ENCODE results near the gene KIAA0825.
"Not testable (repeated sequence)": the region's sequence is repeated elsewhere in the genome, so short reads cannot be mapped to it uniquely, and the experiment has no call there.

KIAA0825 gene

DNA sequence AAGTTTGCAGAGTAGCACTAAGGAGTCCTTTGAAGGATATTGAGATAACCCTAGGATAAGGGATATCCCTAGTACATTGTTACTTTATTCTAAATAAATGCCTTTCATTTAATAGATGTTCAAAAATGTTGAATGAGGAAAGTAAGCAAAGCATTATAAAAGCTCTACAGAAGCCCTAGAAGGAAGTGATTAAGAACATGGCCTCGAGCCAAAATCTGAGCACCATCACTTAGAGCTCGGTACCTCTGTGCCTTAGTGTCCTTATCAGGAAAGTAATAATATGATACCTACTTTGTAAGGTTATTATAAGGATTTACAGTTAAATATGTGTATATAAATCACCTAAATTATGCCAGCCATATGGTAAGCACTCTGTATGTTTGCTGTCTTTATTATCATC lies 242.6 kb downstream of the KIAA0825 start:
- peak; percentile 4 for DNase-seq (ENCODE audit: low spot score)

DNA sequence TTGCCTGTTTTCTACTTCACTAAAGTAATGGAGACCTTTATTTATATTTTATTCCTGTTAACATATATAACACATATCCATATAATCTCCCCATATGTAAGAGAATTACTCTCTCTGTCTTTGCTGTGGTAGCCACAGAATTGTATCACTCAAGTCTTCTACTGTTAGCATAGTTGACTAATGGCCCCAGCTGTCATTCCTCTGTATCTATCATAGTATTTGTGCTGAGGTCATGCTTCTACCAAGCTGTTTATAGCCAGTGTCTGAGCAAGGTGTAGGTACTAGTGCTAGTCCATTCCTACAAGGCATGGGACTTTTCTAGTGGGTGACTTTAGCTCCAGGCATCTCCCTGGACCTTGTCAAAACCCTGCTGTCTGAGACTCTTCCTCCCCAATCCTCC lies 244.1 kb downstream of the KIAA0825 start:
- DNase-seq (ENCODE audit: low spot score) = no peak

DNA sequence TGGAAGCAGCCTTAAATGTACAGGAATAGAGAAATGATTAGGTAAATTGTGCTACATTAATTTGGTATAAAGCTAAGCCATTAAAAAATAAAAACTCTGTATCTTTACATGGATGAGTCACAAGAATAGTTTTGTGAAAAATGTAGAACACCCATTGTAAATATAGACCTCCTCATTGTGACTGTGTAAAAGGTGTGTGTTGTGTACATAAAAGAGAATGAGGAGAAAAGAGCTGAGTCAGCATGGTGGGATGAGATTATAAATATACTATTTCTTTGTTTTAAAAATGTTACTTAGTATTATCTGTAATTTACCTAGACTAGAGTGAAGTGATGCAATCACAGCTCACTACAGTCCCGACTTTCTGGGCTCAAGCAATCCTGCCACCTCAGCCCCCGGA lies 250.5 kb downstream of the KIAA0825 start:
- no peak for DNase-seq (ENCODE audit: low spot score)

DNA sequence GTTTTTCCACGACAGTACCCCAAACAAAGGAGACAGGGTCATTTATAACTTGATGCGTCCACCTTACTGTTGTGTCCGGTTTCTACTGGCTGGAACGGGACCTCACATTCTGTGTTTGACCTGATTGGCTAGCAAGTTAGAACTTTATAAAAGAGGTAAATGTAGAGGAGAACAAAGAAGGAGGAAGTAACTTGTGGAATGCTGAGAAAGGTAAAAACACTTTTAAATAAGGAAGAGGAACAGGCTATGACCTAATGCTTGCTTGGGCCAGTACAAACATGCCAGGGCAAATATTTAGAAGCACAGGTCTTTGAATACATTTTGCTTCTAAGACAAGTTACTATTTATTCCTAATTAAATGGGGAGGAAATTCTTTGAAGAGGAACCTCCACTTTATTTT lies 251.6 kb downstream of the KIAA0825 start:
- no peak for DNase-seq (ENCODE audit: low spot score)

DNA sequence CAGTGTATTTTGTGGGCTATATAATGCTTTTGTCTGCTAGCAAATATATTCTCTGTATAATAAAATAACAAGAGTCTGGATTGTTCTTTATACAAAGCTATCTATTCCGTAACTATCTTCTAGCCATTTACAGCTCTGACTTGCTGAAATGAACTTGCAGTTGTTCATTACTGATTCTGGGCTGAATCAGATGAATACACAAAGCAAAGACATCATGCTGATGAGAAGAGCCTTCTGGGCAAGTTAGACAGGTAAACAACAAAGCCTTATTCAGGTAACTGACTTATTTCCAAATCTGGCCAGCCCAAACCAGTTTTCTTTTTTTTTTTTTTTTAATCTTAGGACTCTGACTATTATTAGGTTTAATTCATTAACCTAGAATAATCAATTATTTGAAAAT lies 255.5 kb downstream of the KIAA0825 start:
- no peak for DNase-seq (ENCODE audit: low spot score)

DNA sequence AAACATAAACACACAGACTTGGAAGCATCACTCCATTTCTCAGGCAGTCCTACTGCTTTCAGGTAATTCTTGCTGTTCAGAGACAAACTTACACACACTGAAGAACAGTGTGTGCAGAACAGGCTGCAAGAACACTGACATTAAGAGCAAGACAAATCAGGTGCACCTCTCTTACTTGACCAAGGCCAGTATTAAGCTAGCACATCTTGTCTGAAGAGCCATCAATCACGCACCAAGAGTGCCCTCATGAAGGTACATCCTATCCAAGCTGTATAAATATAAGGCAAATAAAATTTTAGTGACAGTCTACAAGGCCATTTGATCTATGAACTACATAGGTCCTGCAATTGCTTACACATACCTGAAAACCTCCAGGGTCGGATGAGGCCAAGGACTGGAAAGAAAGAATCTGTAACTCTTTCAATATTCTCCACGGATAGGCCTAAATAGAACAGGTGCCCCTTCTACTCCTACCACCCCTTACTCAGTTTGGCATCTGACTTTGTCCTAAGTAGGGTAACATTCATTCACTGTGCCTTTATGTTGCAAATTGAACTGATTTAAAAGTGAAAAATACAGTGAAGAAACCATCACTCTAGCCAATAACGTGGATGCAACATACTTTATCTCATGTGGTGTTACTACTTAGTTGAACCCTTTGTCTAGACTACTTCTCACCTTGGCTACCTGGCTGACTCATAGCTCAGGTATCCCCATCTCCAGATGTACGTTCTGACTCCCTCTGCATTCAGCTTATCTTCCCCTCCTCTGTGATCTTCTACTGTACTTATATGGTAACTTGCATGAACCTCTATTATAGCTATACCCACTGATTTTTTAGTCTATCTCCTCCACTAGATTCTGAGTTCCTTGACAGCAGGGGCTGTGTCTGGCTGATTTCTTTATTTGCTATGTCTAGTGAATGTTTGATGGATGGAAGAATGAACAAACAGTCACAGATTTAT lies 256.3 kb downstream of the KIAA0825 start:
- no peak for DNase-seq (ENCODE audit: low spot score)

DNA sequence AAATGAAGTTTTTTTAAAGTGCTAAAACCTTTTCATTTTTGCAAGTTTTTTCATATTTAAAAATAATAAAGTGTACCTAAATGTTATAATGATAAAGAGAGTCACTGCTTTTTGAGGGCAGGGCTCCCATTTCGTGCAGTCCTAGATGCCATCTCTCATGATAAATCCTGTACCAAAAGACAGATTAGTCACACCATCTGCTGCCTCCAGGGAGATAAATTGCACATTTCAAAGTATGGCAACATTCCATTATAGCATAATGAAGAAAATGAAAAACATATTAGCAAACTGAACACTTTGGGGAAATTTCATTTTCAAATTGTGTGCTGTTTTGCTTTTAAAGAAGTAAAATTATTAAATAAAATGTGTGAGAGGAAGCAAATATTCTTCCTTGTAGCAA lies 257.2 kb downstream of the KIAA0825 start:
- no peak for DNase-seq (ENCODE audit: low spot score)

DNA sequence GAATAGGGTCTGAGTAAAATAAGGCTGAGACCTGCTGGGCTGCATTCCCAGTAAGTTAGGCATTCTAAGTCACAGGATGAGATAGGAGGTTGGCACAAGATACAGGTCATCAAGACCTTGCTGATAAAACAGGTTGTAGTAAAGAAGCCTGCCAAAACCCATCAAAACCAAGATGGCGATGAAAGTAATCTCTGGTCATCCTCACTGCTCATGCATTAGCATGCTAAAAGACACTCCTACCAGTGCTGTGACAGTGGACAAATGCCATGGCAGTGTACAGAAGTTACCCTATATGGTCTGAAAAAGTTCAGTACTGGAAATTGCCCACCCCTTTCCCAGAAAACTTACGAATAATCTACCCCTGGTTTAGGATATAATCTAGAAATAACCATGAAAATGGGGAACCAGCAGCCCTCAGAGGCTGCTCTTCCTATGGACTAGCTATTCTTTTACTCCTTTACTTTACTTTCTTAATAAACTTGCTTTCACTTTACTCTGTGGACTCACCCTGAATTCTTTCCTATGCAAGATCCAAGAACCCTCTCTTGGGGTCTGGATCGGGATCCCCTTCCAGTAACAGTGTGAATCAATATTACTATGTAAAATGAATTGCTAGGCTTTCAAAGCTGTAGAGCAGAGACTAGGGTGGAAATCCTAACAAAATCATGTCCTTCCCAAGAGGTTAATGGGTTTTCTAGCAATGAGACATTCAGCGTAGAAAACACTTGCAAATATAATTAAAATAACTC lies 257.8 kb downstream of the KIAA0825 start:
- no peak for DNase-seq (ENCODE audit: low spot score)

DNA sequence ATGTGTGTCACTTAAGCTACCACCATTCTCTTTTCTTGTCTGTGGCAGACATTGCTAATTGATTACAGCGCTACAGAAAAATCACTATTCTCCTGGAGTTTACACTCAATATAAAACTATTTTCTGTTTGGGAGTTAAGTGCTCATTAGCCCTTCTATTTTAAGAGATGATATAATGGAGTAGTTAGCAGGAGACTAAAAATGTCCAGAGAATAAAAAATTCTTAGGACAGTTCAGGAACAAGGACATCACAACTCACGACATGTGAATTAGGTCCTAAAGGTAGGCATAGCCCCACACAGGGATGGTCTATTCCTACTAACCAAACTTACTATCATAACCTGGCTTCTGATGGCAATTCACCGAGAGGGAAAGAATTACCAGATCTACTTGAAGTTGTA lies 258.5 kb downstream of the KIAA0825 start:
- DNase-seq (ENCODE audit: low spot score) = no peak

DNA sequence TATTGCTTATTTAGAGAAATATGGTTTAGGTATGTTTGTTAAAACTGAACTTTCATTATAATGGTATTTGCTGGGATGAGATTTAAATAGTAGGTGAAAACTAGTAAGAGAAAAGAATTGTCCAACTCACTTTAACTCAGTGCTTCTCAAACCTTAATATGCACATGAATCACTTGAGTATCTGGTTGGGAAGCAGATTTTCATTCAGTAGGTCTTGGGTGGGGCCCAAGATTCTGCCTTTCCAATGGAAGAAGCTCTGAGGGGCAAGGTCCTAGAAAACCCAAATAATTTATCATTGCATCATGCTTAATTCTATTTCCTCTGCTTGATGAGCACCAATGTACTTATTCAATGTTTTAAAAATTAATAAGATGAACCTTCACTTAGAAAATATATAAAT lies 262.6 kb downstream of the KIAA0825 start:
- no peak for DNase-seq (ENCODE audit: low spot score)

DNA sequence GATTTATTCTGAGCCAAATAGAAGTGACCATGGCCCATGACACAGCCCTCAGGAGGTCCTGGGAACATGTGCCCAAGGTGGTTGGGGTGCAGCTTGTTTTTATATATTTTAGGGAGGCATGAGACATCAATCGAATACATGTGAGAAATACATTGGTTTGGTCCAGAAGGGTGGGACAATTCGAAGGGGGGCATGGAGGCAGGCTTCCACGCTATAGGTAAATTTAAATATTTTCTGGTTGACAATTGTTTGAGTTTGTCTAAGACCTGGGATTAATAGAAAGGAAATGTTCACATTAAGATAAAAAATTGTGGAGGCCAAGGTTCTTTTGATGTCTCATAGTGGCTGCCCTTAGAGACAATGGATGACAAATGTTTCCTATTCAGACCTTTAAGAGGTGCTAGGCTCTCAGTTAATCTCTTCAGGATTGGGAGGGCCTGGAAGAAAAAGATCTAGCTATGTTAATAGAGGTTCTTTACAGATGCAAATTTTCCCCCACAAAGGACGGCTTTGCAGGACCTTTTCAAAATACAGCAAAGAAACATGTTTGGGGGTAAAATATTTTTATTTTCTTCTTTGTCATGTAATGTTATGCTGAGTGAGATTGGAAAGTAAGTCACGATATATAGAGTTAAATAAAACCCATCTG lies 263.4 kb downstream of the KIAA0825 start:
- not testable (repeated sequence) for DNase-seq (ENCODE audit: low spot score)

DNA sequence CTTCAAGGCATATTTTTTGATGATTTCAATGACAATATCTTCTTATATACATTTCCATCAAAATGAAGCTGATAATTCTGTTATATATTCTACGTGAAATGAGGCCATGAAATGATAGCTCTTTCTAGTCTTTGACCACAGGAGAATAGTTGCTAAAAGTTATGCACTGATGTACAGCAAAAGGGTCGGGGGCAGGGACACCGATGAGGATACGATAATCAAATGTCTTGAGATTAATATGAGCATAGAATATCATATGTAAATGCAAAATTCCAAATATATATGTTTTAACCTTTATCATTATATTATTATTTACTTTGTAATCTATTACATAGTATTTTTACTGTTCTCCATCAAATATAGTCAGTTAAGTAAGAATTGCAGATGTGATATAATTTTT lies 264.8 kb downstream of the KIAA0825 start:
- DNase-seq (ENCODE audit: low spot score) = no peak

DNA sequence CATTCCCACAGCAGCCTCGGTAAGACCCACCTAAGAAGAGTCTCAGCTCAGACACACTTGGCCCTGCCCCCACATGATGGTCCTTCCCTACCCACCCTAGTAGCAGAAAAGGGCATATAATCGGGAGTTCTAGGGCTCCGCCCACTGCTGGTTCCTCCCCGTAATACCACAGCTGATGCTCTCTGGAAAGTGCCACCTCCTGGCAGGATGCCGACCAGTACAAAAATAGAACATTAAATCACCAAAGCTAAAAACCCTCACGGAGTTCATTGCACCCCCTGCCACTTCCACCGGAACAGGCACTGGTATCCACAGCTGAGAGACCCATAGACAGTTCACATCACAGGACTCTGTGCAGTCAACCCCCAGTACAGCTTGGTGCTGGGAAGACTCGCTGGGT lies 271.3 kb downstream of the KIAA0825 start:
- no peak for DNase-seq (ENCODE audit: low spot score)

DNA sequence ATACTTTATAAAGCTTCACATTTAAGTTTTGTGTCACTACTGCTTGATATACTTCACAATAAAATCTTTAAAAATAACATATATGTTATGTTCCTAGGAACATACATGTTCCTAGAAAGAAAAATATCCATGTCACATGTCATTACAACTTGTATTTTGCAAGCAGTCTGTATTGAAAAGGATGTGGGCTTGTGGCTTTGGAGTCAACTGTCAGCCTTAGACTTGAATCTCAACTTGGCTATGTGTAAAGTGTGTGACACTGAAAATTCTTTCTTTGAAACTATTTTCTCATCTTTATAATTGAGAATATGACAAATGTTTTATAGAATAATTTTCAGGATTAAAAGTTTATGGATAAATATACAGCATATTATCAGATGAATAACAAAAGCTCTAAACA lies 273.1 kb downstream of the KIAA0825 start:
- DNase-seq (ENCODE audit: low spot score) = no peak

DNA sequence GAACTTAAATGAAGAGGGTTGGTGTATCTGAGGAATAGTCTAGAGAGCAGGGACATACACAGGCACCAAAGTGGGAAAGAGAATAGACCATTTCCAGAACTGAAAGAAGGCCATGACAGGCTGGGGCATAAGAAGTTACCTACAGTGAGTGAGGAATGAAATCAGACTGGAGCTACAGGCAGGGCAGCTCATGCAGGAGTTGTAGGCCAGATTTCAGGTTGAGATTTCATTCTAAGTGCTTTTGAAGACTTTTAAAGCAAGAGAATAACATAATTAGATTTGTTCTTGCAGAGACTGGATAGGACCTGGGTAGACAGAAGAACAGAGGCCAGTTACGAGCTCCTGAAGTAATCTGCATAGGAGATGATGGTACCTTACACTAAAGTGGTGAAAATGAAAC lies 280.8 kb downstream of the KIAA0825 start:
- no peak for DNase-seq (ENCODE audit: low spot score)

DNA sequence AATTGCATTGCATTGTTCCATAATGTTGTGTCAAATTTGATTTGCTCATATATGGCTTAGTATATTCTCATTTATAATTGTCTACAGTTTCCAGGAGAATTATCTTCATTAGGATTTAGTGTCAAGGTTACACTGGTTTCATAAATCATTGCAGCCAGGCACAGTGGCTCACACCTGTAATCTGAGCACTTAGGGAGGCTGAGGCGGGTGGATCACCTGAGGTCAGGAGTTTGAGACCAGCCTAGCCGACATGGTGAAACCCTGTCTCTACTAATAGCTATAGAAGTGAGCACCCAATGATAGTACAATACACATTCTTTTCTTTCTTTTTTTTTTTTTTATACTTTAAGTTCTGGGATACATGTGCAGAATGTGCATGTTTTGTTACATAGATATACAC lies 282.5 kb downstream of the KIAA0825 start:
- no peak for DNase-seq (ENCODE audit: low spot score)

DNA sequence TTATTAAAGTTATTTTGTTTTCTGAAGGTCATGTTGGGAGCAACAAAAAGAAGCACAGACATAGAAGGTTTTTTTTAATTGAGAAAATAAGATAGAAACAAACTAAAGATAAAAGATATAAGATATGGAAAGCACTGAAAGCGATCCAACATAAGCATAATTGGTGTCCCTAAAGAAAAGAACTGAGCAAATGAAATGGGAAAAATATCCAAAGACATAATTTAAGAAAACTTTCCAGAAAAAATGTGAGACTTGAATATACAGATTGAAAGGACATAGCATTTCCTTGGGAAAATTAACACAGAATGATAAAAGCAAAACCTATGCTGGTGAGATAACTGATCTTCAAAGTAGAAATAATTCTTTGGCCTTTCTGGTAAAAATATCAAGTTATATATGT lies 289.3 kb downstream of the KIAA0825 start:
- no peak for DNase-seq (ENCODE audit: low spot score)

DNA sequence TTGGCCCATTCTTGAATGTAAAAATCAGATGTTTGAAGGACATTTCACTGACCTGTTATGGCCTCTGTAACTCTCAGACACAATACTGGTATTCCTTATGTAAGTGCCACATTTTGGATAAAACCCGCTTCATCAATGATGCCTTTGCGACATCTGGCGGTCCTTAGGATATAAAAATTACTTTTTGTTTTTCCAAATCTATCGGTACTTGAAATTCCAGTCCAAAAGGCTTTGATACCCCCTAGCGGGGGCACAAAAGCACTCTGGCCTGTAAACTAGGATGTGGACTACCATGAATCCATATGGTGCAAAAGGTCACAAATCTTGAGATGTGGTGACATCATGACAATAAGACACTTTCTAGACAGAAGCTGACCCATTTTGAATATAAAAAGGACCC lies 291.8 kb downstream of the KIAA0825 start:
- DNase-seq (ENCODE audit: low spot score) = no peak

DNA sequence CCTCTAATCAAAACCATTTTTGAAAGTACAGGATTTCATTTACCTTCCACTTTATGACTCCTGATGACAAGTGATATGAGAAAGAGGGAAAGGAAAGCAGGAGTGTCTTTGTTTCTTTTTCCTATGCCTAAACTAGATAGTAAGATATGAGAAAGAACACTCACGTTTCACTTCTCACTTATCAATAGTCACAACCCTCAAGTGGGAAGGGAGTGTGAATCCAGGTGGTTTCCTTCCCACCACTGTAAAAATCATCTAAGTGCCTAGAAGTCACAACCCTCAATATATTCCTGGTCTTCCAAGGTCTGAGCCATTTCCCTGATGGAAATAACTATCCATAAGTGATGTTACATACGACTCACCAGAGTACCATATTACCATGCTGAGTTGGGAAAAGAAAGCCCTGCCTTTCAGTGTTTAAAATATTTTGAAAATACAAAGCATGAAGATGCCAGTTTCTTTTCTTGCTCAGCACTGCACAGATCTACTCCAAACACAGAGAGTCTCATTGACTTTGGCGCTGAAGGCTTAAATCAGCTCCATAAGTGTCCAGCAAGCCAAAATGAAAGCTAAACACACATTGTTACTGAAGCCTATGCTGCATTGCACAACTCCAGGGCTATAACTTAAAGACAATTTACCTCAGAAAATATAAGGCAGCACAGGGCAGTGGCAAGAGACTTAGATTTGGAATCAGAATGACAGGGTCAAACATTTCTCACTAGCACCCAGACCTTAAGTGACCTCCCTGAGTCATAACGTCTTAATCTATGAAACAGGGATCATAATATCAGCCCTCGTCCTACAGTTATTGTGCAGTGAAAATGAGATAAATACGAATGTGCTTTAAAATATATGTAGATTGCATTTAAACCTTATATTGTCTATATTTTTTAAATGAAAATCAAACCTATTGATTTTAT lies 301.2 kb downstream of the KIAA0825 start:
- DNase-seq (ENCODE audit: low spot score) = no peak

DNA sequence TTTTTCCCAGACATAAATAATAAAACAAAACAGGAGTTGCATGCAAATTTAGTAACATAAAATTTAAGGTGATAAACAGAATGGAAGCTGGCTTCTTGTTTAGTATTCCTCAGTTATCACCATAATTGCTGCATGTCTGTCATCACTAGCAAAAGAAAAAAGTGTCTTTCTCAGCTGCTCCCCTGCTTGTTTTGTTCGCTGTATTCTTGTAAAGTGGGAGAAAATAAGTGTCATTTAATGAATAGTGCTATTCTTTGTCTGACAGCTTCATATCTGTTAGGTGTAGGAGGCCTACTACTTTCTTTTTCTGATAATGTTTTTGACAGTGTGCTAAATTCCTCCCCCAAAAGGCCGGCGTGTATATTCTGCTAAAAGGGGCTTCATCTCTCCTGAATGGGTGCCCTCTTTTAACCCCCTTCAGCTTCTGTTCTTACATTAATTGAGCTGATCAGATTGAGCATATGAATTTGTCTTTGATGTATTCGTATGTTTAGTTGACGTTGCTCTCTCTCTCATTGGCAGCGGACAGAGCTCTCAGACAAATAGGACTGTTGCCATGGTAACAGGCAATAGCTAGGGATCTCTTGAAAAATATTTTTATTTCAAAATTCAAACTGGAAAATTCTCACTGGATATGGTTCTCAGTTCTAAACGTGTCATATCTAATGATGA lies 303.8 kb downstream of the KIAA0825 start:
- no peak for DNase-seq (ENCODE audit: low spot score)

DNA sequence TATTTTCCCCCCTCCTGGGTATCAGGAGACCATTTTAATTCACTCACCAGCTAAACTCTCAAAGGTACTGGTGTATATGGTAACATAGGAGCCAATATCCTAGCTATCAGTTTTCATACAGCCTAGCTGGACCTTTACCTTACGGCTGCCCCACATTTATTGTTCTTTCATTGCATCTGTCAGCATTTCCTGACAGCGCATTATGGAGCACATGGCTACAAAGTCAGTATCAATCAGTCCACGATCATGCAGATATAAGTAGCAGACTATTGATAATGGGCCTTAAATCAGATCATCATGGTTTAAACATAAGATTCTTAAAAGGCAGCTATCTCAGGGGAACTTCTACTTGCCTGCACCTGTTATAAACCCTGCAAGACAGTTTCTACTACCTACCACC lies 304.7 kb downstream of the KIAA0825 start:
- no peak for DNase-seq (ENCODE audit: low spot score)
